Measurements from ENCODE around the gene B9D2.

Gene B9D2

DNA sequence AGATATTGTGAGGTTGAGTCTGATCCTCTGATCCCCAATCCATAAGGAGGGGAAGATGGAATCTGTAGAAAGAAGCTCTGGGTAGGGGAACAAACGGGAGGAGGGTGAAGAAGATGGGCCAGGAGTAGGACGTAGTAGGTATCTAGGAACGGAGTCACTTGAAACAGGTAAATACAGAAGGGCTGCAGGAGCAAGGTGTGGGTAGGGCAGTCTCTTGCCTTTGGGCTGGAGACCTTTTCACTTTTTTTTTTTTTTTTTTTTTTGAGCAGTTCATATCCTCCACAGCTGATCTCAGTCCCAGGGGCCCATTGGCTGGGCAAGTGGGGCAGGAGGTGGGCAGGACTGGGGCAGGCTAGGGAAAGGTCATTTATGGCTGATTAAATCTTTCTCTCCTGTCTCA is 35.1 kb upstream of the B9D2 start:
- TF ChIP-seq, protein P1, sequence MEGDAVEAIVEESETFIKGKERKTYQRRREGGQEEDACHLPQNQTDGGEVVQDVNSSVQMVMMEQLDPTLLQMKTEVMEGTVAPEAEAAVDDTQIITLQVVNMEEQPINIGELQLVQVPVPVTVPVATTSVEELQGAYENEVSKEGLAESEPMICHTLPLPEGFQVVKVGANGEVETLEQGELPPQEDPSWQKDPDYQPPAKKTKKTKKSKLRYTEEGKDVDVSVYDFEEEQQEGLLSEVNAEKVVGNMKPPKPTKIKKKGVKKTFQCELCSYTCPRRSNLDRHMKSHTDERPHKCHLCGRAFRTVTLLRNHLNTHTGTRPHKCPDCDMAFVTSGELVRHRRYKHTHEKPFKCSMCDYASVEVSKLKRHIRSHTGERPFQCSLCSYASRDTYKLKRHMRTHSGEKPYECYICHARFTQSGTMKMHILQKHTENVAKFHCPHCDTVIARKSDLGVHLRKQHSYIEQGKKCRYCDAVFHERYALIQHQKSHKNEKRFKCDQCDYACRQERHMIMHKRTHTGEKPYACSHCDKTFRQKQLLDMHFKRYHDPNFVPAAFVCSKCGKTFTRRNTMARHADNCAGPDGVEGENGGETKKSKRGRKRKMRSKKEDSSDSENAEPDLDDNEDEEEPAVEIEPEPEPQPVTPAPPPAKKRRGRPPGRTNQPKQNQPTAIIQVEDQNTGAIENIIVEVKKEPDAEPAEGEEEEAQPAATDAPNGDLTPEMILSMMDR (IDR thresholded peaks at IDR 0.05; ENCODE audit: low read depth, low read length, missing control alignments), result no peak
- no peak for DNase-seq (ENCODE audit: extremely low read depth, low read depth)
- peak overlapping the region; percentile 97 for H3K4me3 ChIP-seq (replicated peaks; ENCODE audit: low read depth, low read length)

DNA sequence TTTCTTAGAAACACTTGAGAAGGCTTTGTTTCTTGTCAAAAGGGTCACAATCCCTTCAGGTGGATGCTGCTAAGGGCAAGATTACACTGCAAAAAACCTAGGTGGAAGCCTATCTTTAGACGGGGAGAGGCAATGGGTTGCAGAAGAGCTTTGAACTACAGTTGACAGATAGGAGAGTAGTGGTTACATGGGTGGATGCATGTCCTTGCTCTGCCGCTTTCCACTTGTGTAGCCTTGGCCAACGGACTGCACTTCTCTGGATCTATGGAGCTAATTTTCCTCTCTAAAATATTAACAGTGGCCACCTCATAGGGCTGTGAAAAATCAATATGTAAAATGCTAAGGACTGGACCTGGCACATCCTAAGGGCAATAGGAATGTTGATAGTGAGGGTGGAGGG is 34.6 kb upstream of the B9D2 start:
- no peak for DNase-seq (ENCODE audit: extremely low read depth, low read depth)
- TF ChIP-seq, protein P1 (IDR thresholded peaks at IDR 0.05; ENCODE audit: low read depth, low read length, missing control alignments), result no peak

DNA sequence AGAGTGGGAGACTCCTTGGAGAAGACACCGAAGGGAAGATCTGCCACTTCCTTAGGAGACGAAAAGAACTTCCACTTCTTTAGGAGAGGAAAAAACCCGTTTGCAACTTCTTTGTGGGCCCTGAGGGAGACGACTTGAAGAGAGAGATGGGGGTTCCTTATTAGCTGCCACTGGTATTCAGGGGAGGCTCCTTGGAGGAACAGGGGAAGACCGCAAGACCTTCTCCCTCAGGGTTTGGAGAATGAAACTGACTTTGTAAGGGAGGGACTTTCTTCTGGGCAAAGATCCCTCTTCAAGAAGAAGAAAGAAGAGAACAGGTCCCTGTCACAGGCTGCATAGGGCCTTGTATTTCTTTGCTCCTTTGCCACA is 34.1 kb upstream of the B9D2 start:
- no peak for DNase-seq (ENCODE audit: extremely low read depth, low read depth)
- peak overlapping the region; percentile 97 for H3K4me3 ChIP-seq (replicated peaks; ENCODE audit: low read depth, low read length)
- TF ChIP-seq, protein P1 (IDR thresholded peaks at IDR 0.05; ENCODE audit: low read depth, low read length, missing control alignments), result no peak

More for the DNA sequence above, 34.6 kb upstream of the B9D2 start:
- H3K4me3 ChIP-seq (replicated peaks; ENCODE audit: low read depth, low read length), result peak overlapping the region; percentile 97

DNA sequence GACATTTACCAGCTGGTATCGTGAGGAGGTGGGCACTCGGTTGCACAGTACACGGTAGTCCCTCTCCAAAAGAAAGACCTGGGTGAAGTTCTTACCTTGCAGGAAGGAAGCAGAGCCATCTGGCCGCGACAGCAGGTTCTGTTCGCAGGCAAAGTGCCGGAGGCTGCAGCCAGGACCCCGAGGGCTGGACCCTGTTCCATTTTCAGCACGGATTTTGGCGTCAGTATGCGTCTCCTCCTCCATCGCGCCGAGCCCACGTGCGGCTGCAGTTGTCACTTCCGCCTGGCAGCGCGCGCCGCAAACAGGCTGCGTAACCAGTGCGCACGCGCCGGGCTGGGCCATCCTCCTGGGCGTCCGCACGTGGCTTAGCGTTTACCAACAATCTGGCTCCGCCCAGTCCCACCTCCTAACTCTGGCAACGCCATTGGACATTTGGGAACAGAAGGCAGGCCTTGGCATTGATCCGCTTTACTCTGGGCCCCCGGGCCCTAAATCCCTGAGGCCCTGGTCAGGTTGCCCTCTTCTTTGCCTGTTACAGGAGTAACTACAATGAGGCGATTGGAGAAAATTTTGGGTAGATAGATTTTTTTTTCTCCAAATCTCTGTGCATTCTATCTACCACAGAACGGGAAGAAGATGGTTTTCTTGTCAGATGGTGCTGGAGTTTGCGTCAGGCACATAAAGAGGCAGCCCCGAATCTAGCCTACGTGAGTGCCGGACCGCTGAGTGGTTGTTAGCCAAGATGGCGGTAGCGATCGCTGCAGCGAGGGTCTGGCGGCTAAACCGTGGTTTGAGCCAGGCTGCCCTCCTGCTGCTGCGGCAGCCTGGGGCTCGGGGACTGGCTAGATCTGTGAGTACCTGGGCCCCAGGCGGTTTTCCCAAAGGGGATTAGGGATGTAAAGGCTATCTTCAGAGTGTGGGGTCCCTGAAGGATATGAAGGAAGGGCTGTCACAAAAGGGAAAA is 33.4 kb upstream of the B9D2 start, which contains the start of the genes BCKDHA and EXOSC5:
Gene BCKDHA, plus strand, starts transcription at position 733 of the 964 bp plus-strand sequence. Its CDS starts 10 bp downstream, at position 743.
Gene EXOSC5, minus strand, starts transcription at position 274 of the 964 bp plus-strand sequence. Its CDS starts 31 bp downstream, at position 243.
- peak; percentile 100 for DNase-seq (ENCODE audit: extremely low read depth, low read depth)
- peak within 1 kb of the TSS; percentile 97 for H3K4me3 ChIP-seq (replicated peaks; ENCODE audit: low read depth, low read length)
- TF ChIP-seq, protein P1 (IDR thresholded peaks at IDR 0.05; ENCODE audit: low read depth, low read length, missing control alignments), result no peak

DNA sequence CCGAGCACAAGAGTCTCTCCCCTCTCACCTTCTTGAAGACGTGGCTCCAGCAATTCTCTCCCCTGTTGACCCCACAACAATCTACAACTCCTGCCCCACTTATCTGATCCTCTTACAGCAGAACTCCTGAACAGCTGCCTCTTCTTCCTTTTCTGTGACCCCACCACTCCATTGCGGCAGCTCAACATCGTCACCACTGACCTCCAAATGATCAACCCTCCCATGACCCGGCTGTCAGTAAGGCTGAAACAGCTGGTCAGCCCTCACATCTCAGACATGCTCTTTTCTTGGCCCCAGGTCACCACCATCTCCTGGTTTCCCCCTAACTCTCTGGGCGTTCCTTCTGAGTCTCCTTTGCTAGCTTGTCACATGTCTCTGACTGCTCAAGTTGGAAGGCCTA is 31.4 kb upstream of the B9D2 start:
- no peak for DNase-seq (ENCODE audit: extremely low read depth, low read depth)
- peak overlapping the region; percentile 97 for H3K4me3 ChIP-seq (replicated peaks; ENCODE audit: low read depth, low read length)
- TF ChIP-seq, protein P1 (IDR thresholded peaks at IDR 0.05; ENCODE audit: low read depth, low read length, missing control alignments), result no peak

DNA sequence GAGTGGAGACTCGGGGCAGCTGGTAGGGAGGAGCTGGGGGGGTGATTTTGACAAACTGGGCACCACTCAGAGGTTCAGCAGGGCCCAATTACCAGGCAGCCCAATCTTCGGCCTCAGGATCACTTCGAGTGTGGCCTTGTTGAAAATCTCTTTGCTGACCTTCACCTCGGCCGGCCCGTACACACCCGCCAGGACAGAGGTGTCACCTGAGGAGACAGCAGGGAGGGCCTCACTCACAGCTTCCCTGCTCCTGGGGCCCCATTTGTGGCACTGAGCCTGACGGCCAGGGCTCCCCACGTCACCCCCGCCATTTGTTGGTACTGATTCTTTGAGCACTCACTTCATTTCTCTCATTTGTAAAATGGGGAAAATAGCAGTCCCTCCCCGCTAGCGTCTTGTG is 28.8 kb upstream of the B9D2 start:
- no peak for DNase-seq (ENCODE audit: extremely low read depth, low read depth)
- no peak overlapping the region for H3K4me3 ChIP-seq (replicated peaks; ENCODE audit: low read depth, low read length)
- TF ChIP-seq, protein P1 (IDR thresholded peaks at IDR 0.05; ENCODE audit: low read depth, low read length, missing control alignments), result no peak
